ENCODE results near the gene MPDU1. TPM values are rescaled to one million over a fixed set of nuclear protein-coding genes. Genes with fewer than 3 reads are reported as not detected.
A peak's percentile ranks its signal among the peaks of the same experiment; 100 is the strongest.

The MPDU1 gene
- total RNA-seq, 1 experiment from 2014 or later: 73.1 TPM

- peaks cover 3 to 7% of the 10 kb centered on the region in 2 experiments; a peak in 3 of 5 replicates for H3K9me3 Mint-ChIP-seq
- Histone ChIP-seq H2BK5ac (ENCODE audit: insufficient read length, low read length) (no peak overlapping the region), H3K23me2 (ENCODE audit: insufficient read length, low read depth, low read length, poor library complexity, severe bottlenecking) (peaks cover 5% of the 10 kb centered on the region), H2AK5ac (ENCODE audit: insufficient read length, low read length) (no peak overlapping the region), H3K27me3 (ENCODE audit: insufficient read depth, low read length) (no peaks in the 10 kb centered on the region), H3K14ac (ENCODE audit: insufficient read depth, low read length) (no peak overlapping the region), H2AFZ (ENCODE audit: low read length) (no peak overlapping the region), H4K20me1 (ENCODE audit: control insufficient read depth, insufficient read depth, insufficient read length) (no peaks in the 10 kb centered on the region), H3K79me2 (ENCODE audit: insufficient read depth, low read length) (peaks cover 21% of the 10 kb centered on the region; the same call in 1 of the 2 replicates), H4K5ac (ENCODE audit: insufficient read length, low read depth, low read length) (no peak overlapping the region), H2BK120ac (ENCODE audit: low read depth, low read length, poor library complexity, severe bottlenecking) (no peak overlapping the region), H3K56ac (ENCODE audit: insufficient read length, low read depth, low read length) (no peak overlapping the region), H4K8ac (replicated peaks; ENCODE audit: insufficient read length, low read depth, low read length) (no peak overlapping the region), H3T11ph (ENCODE audit: low read length) (no peak overlapping the region), H3K4me1 (ENCODE audit: insufficient read depth, low read length) (peaks cover 4% of the 10 kb centered on the region; the same call in 1 of the 2 replicates), H3K4ac (ENCODE audit: low read depth, low read length) (no peak overlapping the region), H4K91ac (ENCODE audit: insufficient read length, low read depth, low read length) (no peak overlapping the region), H3K27ac (ENCODE audit: insufficient read length, low read depth, low read length) (no peak overlapping the region), H2BK12ac (ENCODE audit: insufficient read length, low read depth, low read length) (no peak overlapping the region), H3K9me3 (ENCODE audit: control insufficient read depth, low read depth, low read length) (no peaks in the 10 kb centered on the region), H3K23ac (ENCODE audit: insufficient read length, low read depth, low read length) (no peak overlapping the region), H3K9ac (ENCODE audit: extremely low read depth, insufficient read length, low read length) (no peak overlapping the region), H3K79me1 (ENCODE audit: insufficient read depth, low read depth, low read length, poor library complexity, severe bottlenecking) (peaks cover 2% of the 10 kb centered on the region), H3K18ac (ENCODE audit: insufficient read length, low read depth, low read length) (no peak overlapping the region), H3K4me2 (ENCODE audit: insufficient read depth, insufficient read length, low read length) (no peak overlapping the region), H2BK20ac (ENCODE audit: low read depth, low read length, poor library complexity, severe bottlenecking) (no peak overlapping the region), H2BK15ac (ENCODE audit: low read depth, low read length) (no peak overlapping the region)
- H3K36me3 Mint-ChIP-seq (ENCODE audit: insufficient read depth in 1 of 3, low read depth in 3 of 3): peaks cover 56 to 85% (median 69%) of the 10 kb centered on the region in 3 experiments
- no peak for DNase-seq
- WGBS (ENCODE audit: extremely low coverage, insufficient read length, low lambda C conversion rate): no CpG with 5 or more reads among the region's 7 CpGs
- peaks cover 51 to 53% of the 10 kb centered on the region in 2 experiments for H3K4me1 Mint-ChIP-seq
- H3K4me3 Mint-ChIP-seq: peak overlapping the region; percentile 98; a peak in 4 of 5 replicates
- H3K27ac Mint-ChIP-seq: peak overlapping the region in 2 of 3 experiments; percentile 44 to 96; a peak in 3 of 7 replicates
- peaks cover 10% of the 10 kb centered on the region for H3K27me3 Mint-ChIP-seq (ENCODE audit: low read depth)
- TF ChIP-seq CTCF (conservative IDR thresholded peaks at IDR 0.05): no peak
These were observed 7.7 kb upstream of the MPDU1 start for GRCh38 chr17:7575959-7576358.
